ENCODE data around the gene PFN3. TPM values are rescaled to one million over a fixed set of nuclear protein-coding genes. Genes with fewer than 3 reads are reported as not detected.
A peak's percentile ranks its signal among the peaks of the same experiment; 100 is the strongest.

Gene PFN3
- total and polyA plus RNA-seq, 9 donors: not detected

DNA sequence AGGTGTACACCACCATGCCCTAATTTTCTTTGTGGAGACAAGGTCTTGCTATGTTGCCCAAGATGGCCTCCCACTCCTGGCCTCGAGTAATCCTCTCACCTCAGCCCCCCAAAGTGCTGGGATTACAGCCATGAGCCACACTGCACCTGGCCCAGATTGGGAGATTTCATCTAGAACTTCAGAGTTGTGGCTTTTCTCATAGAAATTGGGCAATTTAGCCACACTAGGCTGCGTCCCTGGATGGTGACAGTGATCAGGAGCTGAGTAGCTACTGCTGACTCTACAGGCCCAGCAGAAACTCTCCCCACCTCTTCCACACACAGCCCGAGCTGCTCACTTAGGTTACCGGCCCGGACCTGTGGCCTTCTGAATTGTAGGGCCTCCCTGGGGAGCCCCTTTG, 7.7 kb downstream of the PFN3 start:
- Histone ChIP-seq H3K4me1 (ENCODE audit: insufficient read depth) (no peaks in the 10 kb centered on the region), H3K27me3 (no peaks in the 10 kb centered on the region), H3K36me3 (no peaks in the 10 kb centered on the region), H3K27ac (no peak overlapping the region), H3K4me3 (no peak overlapping the region), H3K9me3 (no peaks in the 10 kb centered on the region)
- 81 to 90% (median 83%) methylated on average over 5 of the region's 5 CpGs for WGBS, 3 donors
- TF ChIP-seq, protein P1, sequence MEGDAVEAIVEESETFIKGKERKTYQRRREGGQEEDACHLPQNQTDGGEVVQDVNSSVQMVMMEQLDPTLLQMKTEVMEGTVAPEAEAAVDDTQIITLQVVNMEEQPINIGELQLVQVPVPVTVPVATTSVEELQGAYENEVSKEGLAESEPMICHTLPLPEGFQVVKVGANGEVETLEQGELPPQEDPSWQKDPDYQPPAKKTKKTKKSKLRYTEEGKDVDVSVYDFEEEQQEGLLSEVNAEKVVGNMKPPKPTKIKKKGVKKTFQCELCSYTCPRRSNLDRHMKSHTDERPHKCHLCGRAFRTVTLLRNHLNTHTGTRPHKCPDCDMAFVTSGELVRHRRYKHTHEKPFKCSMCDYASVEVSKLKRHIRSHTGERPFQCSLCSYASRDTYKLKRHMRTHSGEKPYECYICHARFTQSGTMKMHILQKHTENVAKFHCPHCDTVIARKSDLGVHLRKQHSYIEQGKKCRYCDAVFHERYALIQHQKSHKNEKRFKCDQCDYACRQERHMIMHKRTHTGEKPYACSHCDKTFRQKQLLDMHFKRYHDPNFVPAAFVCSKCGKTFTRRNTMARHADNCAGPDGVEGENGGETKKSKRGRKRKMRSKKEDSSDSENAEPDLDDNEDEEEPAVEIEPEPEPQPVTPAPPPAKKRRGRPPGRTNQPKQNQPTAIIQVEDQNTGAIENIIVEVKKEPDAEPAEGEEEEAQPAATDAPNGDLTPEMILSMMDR (IDR thresholded peaks at IDR 0.05): no peak
- no peak for TF ChIP-seq EP300 (IDR thresholded peaks at IDR 0.05)
- TF ChIP-seq POLR2A (IDR thresholded peaks at IDR 0.05): no peak
- DNase-seq: no peak
- intact Hi-C loops (cut with DNase I): loop anchor here in 2 of 4 donors (5.0 kb wide), 2 partner anchors 60 to 110 kb away; no protein-coding TSS in a partner anchor

DNA sequence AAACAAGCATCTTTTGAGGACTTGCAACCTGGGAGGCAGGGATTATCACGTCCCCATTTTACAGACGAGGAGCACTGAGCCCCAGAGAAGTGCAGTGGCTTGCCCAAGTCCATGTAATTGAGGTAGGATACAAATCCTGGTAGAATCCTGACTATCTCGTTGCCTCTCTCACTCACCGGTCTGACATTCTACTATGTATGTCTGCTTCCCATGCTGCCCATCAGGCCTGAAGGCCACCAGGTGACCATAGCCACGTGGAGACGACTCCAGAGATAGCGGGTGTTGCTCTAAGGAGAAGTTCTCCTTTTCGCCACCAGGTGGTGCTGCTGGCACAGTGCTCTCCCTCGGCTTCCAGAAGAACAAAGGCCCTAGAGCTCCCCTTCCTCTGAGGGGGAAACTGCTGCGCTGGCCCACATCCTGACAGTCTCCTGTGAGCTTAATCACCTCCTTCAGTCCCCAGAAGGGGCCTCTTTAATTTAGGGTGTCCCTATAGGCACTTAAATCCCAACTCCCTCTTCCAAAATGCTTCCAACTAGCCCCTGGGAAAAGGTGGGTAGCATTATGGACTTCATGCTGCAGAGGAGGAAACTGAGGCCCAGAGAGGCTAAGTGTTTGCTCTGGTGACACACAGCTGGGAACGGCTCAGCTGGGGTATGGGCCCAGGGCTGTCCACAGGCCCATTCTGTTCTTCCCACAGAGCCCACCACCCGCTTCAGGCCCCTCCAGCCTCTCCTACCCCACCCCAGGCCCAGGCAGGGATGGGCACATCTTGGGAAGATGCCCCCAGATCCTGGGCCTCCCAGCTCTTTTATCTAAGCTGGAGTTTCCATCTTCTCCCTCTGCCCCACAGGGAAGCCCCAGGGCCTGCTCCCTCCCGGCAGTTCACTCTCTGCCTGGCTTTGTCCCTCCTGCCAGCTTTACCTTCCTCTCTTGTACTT, 9.8 kb downstream of the PFN3 start:
- peak; percentile 69 to 84 (median 81) for DNase-seq
- H3K27ac ChIP-seq: no peak overlapping the region

DNA sequence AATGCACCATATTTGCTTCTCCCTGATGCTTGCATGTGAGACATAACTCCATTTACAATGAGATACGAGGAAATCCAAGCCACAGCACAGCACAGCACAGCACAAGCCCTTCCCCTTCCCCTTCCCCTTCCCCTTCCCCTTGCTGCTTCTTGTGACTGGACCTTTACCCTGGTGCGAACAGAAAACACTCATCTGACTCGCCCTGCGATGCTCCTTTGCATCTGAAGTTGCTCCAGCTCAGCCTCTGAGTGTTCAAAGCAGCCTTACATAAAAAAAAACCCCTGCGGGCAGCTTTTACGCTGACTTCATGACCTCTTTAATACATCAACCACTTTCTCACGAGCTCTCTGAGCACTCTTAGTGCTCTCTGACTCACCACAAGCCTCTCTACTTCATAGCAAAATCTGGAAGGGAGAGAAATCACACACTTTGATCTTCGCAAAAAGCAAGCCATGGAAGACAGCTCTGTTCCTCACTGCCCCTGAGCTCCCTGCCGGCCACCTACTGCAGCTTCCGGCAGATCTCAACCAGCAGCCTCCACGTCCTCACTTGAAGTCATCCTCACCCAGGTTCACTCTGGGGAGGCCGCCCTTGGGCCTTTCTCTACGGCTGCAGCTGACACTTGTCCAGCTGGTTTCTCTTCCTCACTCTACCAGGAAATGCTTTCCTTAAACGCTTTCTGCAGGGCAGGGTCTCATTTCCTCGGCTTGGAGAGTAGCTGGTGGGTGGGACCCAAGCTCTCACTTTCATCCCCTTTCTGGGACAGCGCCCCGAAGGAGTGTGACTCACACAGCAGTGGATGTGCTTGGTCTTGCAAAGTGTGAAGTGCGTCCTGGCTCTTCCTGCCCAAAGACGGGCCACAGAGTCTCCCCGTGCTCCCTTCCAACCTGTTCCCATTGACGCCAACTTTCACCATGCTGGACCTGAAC, 11.0 kb downstream of the PFN3 start:
- no peak for DNase-seq
- TF ChIP-seq EP300 (IDR thresholded peaks at IDR 0.05): no peak
- no peak for TF ChIP-seq POLR2A (IDR thresholded peaks at IDR 0.05)
- TF ChIP-seq, protein P1 (IDR thresholded peaks at IDR 0.05): no peak
- Histone ChIP-seq H3K4me1 (ENCODE audit: insufficient read depth) (no peaks in the 10 kb centered on the region), H3K27ac (no peak overlapping the region), H3K27me3 (no peaks in the 10 kb centered on the region), H3K36me3 (no peaks in the 10 kb centered on the region), H3K9me3 (no peaks in the 10 kb centered on the region), H3K4me3 (no peak overlapping the region)
- intact Hi-C loops (cut with DNase I): loop anchor here (2.0 to 10.0 kb wide), 6 partner anchors 63 to 785 kb away; no protein-coding TSS in a partner anchor
- 35 to 39% (median 37%) methylated on average over 21 of the region's 21 CpGs for WGBS, 3 donors

More for the DNA sequence above, 9.8 kb downstream of the PFN3 start:
- Histone ChIP-seq H3K4me1 (ENCODE audit: insufficient read depth) (no peaks in the 10 kb centered on the region), H3K9me3 (no peaks in the 10 kb centered on the region), H3K4me3 (no peak overlapping the region), H3K27me3 (no peaks in the 10 kb centered on the region), H3K36me3 (no peaks in the 10 kb centered on the region)
- 19 to 26% (median 21%) methylated on average over 12 to 13 of the region's 13 CpGs for WGBS, 3 donors
- intact Hi-C loops (cut with DNase I): loop anchor here (2.0 to 5.0 kb wide), 4 partner anchors 62 to 112 kb away; no protein-coding TSS in a partner anchor
- TF ChIP-seq, protein P1 (IDR thresholded peaks at IDR 0.05): peak; percentile 93 to 97 (median 95)
- TF ChIP-seq POLR2A (IDR thresholded peaks at IDR 0.05): no peak
- no peak for TF ChIP-seq EP300 (IDR thresholded peaks at IDR 0.05)

GRCh38 chr5:177388521-177389052, 11.9 kb downstream of the PFN3 start:
- Histone ChIP-seq H3K9me3 (no peaks in the 10 kb centered on the region), H3K36me3 (no peaks in the 10 kb centered on the region), H3K4me3 (no peak overlapping the region), H3K27ac (no peak overlapping the region), H3K4me1 (ENCODE audit: insufficient read depth) (no peaks in the 10 kb centered on the region), H3K27me3 (no peaks in the 10 kb centered on the region)
- no peak for DNase-seq
- intact Hi-C loops (cut with DNase I): loop anchor here in 2 of 4 donors (10.0 kb wide), 2 partner anchors 274 to 786 kb away; no protein-coding TSS in a partner anchor
- TF ChIP-seq POLR2A (IDR thresholded peaks at IDR 0.05) (no peak), EP300 (IDR thresholded peaks at IDR 0.05) (no peak)
- TF ChIP-seq, protein P1 (IDR thresholded peaks at IDR 0.05): no peak
- 84 to 89% (median 88%) methylated on average over 10 of the region's 10 CpGs for WGBS, 3 donors

Data from ovary (tissue), 9 donors.